Measurements from ENCODE around the gene SEZ6L2. TPM values are rescaled to one million over a fixed set of nuclear protein-coding genes. Genes with fewer than 3 reads are reported as not detected.

The SEZ6L2 gene
- total and polyA plus RNA-seq, 9 of the 15 experiments (the other 6 are each of a cell fraction or from before 2014, with no cell fraction given), result 0.10 to 2.1 (median 0.72) TPM

- in situ Hi-C loops (cut with MboI), result no loop called here
- FAIRE-seq, result peak; percentile 99
- POLR2A ChIA-PET, result interaction anchor here (0.6 to 1.5 kb wide), 7 partner anchors 9 to 187 kb away, joined by 3 to 6 read pairs (median 5); no protein-coding TSS in a partner anchor
- TF ChIP-seq RCOR1 (IDR thresholded peaks at IDR 0.05; ENCODE audit: borderline replicate concordance in 1 of 2, low read depth in 2 of 2, low read length in 2 of 2) (peak in 1 of 2 experiments; percentile 68; a peak in 2 of 4 replicates), ZNF507 (tag; conservative IDR thresholded peaks at IDR 0.05) (no peak), LCOR (CRISPR knock-in tag; IDR thresholded peaks at IDR 0.05) (peak; percentile 41; the same call in 1 of the 2 replicates), XRCC5 (IDR thresholded peaks at IDR 0.05; ENCODE audit: low read depth, low read length) (peak; percentile 97; the same call in 1 of the 2 replicates), BRF2 (IDR thresholded peaks at IDR 0.05; ENCODE audit: borderline replicate concordance, insufficient read depth, insufficient read length) (no peak), CAMTA2 (CRISPR knock-in tag; conservative IDR thresholded peaks at IDR 0.05) (no peak), DACH1 (IDR thresholded peaks at IDR 0.05; ENCODE audit: partially characterized antibody) (peak; percentile 45), THRAP3 (IDR thresholded peaks at IDR 0.05; ENCODE audit: borderline replicate concordance) (no peak), NFE2L1 (tag; IDR thresholded peaks at IDR 0.05; ENCODE audit: borderline replicate concordance, low read depth) (no peak), ATF1 (CRISPR knock-in tag; IDR thresholded peaks at IDR 0.05) (no peak), ATF1 (tag; IDR thresholded peaks at IDR 0.05) (peak; percentile 96; the same call in 1 of the 2 replicates), ZNF436 (CRISPR knock-in tag; IDR thresholded peaks at IDR 0.05) (no peak), ZFPM2 (CRISPR knock-in tag; IDR thresholded peaks at IDR 0.05) (no peak)
- TF ChIP-seq, protein P1, sequence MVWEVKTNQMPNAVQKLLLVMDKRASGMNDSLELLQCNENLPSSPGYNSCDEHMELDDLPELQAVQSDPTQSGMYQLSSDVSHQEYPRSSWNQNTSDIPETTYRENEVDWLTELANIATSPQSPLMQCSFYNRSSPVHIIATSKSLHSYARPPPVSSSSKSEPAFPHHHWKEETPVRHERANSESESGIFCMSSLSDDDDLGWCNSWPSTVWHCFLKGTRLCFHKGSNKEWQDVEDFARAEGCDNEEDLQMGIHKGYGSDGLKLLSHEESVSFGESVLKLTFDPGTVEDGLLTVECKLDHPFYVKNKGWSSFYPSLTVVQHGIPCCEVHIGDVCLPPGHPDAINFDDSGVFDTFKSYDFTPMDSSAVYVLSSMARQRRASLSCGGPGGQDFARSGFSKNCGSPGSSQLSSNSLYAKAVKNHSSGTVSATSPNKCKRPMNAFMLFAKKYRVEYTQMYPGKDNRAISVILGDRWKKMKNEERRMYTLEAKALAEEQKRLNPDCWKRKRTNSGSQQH (CRISPR knock-in tag; IDR thresholded peaks at IDR 0.05), result no peak
- TF ChIP-seq, protein P2, sequence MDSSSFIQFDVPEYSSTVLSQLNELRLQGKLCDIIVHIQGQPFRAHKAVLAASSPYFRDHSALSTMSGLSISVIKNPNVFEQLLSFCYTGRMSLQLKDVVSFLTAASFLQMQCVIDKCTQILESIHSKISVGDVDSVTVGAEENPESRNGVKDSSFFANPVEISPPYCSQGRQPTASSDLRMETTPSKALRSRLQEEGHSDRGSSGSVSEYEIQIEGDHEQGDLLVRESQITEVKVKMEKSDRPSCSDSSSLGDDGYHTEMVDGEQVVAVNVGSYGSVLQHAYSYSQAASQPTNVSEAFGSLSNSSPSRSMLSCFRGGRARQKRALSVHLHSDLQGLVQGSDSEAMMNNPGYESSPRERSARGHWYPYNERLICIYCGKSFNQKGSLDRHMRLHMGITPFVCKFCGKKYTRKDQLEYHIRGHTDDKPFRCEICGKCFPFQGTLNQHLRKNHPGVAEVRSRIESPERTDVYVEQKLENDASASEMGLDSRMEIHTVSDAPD (CRISPR knock-in tag; IDR thresholded peaks at IDR 0.05), result no peak
Measured at GRCh38 chr16:29862884-29863668, 36.3 kb downstream of the SEZ6L2 start, which contains the start of gene CDIPT. Gene CDIPT (minus strand): TSS chr16:29863226. CDS start chr16:29862857, 369 bp downstream.

More at GRCh38 chr16:29862884-29863668, 36.3 kb downstream of the SEZ6L2 start, which contains the start of gene CDIPT:
- Histone ChIP-seq H3K27me3 (ENCODE audit: control insufficient read depth in 2 of 2, insufficient read depth in 2 of 2, low read length in 2 of 2) (no peaks in the 10 kb centered on the region; a peak in 1 of 5 replicates), H4K20me1 (replicated peaks; ENCODE audit: control insufficient read depth, insufficient read depth, low read length) (no peaks in the 10 kb centered on the region), H2AFZ (ENCODE audit: low read depth, low read length) (peak within 1 kb of the TSS; percentile 99), H3K9ac (ENCODE audit: insufficient read depth in 1 of 2, low read depth in 2 of 2, low read length in 2 of 2) (peak within 1 kb of the TSS; percentile 93), H3K36me3 (ENCODE audit: control insufficient read depth, insufficient read depth, low read length) (peaks cover 27% of the 10 kb centered on the region; the same call in 2 of the 3 replicates), H3K9me3 (replicated peaks; ENCODE audit: control insufficient read depth, insufficient read depth, low read depth, low read length) (no peaks in the 10 kb centered on the region), H3K4me2 (ENCODE audit: insufficient read depth, low read length) (peak within 1 kb of the TSS; percentile 96), H3K4me3 (peak within 1 kb of the TSS; percentile 98), H3K9me1 (ENCODE audit: control insufficient read depth, insufficient read depth, low read length) (no peaks in the 10 kb centered on the region), H3K27ac (ENCODE audit: extremely low read depth, low read depth, low read length) (peak within 1 kb of the TSS; percentile 99), H3K79me2 (ENCODE audit: control insufficient read depth, insufficient read depth, low read length) (peaks cover 11% of the 10 kb centered on the region; the same call in 2 of the 3 replicates), H3K4me1 (replicated peaks in 1 of 2; ENCODE audit: control insufficient read depth in 2 of 2, insufficient read depth in 2 of 2, low read length in 2 of 2) (peaks cover 0 to 32% of the 10 kb centered on the region in 2 experiments; a peak in 3 of 5 replicates)
- intact Hi-C loops (cut with micrococcal nuclease), result loop anchor here (5.0 kb wide), 1 partner anchor 144 kb away; no protein-coding TSS in a partner anchor
- WGBS (ENCODE audit: insufficient coverage, low coverage, missing lambda C conversion rate), result under 1% methylated on average over 43 of the region's 57 CpGs
- ATAC-seq, result peak; percentile 97
- TSS peak; percentile 82 for BruUV-seq (replicated peaks)
- peak; percentile 90 to 98 (median 92) for DNase-seq (ENCODE audit: extremely low read depth in 1 of 4, low spot score in 3 of 4)
- CTCF ChIA-PET (ENCODE audit: low intra/inter-chr PET ratio), result interaction anchor here (1.3 to 1.7 kb wide), 2 partner anchors 142 to 159 kb away, joined by 5 to 7 read pairs; no protein-coding TSS in a partner anchor

All from K562 (cell line).